ENCODE data around the gene PTPRCAP. TPM values are rescaled to one million over a fixed set of nuclear protein-coding genes. Genes with fewer than 3 reads are reported as not detected.

Gene PTPRCAP
- total and polyA plus RNA-seq, 9 of the 15 experiments (the other 6 are each of a cell fraction or from before 2014, with no cell fraction given), result 0.22 to 2.0 (median 1.1) TPM; not detected in 4

DNA sequence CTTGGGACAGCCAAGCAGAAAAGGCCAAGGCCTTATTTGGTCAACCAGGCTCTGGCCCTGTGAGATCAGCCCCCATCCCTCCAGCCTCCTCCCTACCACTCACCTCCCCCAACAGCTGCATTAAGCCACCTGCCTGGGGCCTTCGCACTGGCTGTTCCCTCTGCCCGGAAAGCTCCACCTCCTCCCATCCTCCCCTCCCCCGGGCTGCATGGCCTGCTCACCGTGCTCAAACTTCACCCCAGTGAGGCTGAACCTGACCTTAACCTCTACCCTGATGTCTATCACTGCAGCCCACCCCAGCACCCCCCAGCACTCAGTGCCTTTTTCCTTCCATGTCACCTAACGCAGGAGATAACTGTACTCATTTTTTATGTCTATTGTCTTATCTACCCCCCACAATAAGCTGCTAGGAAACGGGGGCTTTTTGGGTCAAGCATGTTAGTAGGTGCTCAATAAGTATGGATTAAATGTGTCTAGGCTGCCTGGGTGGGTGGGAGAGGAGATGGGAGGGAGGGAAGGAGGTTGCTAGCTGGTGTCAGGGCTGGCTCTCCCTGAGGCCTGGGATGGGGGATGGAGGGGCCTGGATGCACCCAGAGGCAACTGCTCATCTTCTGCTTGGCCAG, 912 bp downstream of the PTPRCAP start (continued):
- TF ChIP-seq TAF15 (IDR thresholded peaks at IDR 0.05; ENCODE audit: low read depth, low read length) (no peak), FOXJ2 (tag; IDR thresholded peaks at IDR 0.05) (no peak), HNRNPUL1 (IDR thresholded peaks at IDR 0.05; ENCODE audit: low read length) (no peak), POLR3A (IDR thresholded peaks at IDR 0.05; ENCODE audit: borderline replicate concordance, extremely low read depth, insufficient read depth, insufficient read length) (no peak), SFPQ (IDR thresholded peaks at IDR 0.05; ENCODE audit: low read depth, low read length) (no peak), ELF2 (CRISPR knock-in tag; IDR thresholded peaks at IDR 0.05) (no peak), BDP1 (IDR thresholded peaks at IDR 0.05; ENCODE audit: insufficient read depth, insufficient read length) (no peak), IRF9 (tag; IDR thresholded peaks at IDR 0.05) (no peak), ZNF431 (CRISPR knock-in tag; IDR thresholded peaks at IDR 0.05) (no peak), ZFP91 (CRISPR knock-in tag; IDR thresholded peaks at IDR 0.05) (0 out of 2 replicates have a peak, but pooled peaks have one; percentile 39), JUN (IDR thresholded peaks at IDR 0.05; ENCODE audit: borderline replicate concordance, low read depth, low read length) (no peak), JUN (CRISPR knock-in tag; IDR thresholded peaks at IDR 0.05; ENCODE audit: borderline replicate concordance) (no peak), STAT5B (CRISPR knock-in tag; IDR thresholded peaks at IDR 0.05) (no peak), RBM17 (IDR thresholded peaks at IDR 0.05; ENCODE audit: borderline replicate concordance, low read depth, low read length) (no peak), POU5F1 (IDR thresholded peaks at IDR 0.05; ENCODE audit: borderline replicate concordance, low read depth, low read length, partially characterized antibody) (no peak), SIX5 (IDR thresholded peaks at IDR 0.05; ENCODE audit: borderline replicate concordance in 1 of 2, insufficient read depth in 1 of 2, low read depth in 1 of 2, low read length in 2 of 2) (no peak), ZNF695 (CRISPR knock-in tag; IDR thresholded peaks at IDR 0.05) (no peak), YY1 (IDR thresholded peaks at IDR 0.05; ENCODE audit: borderline replicate concordance in 1 of 3, control insufficient read depth in 1 of 3, extremely low read depth in 1 of 3, insufficient read depth in 3 of 3, insufficient read length in 1 of 3, insufficient replicate concordance in 2 of 3, low read depth in 1 of 3, low read length in 2 of 3) (peak in 2 of 3 experiments; percentile 39 to 50), NUFIP1 (IDR thresholded peaks at IDR 0.05; ENCODE audit: partially characterized antibody) (no peak), MYNN (IDR thresholded peaks at IDR 0.05) (peak; percentile 47; the same call in 1 of the 2 replicates), MYNN (CRISPR knock-in tag; IDR thresholded peaks at IDR 0.05) (no peak), SAFB2 (IDR thresholded peaks at IDR 0.05; ENCODE audit: borderline replicate concordance, low read depth, low read length, severe bottlenecking) (no peak), ZNF57 (CRISPR knock-in tag; IDR thresholded peaks at IDR 0.05) (no peak)
